NCI-H128 (cell line): ENCODE data around the gene MRPS10.
"Not testable (repeated sequence)": the region's sequence is repeated elsewhere in the genome, so short reads cannot be mapped to it uniquely, and the experiment has no call there.

Source experiments
- DNase-seq: peaks from one replicate; lab custom pipeline; 2025; ENCODE audit not compliant: unreplicated experiment; lab: John Stamatoyannopoulos, UW

MRPS10 gene

GRCh38 chr6:42211726-42212125, 5.9 kb downstream of the MRPS10 start:
- DNase-seq = no peak

DNA sequence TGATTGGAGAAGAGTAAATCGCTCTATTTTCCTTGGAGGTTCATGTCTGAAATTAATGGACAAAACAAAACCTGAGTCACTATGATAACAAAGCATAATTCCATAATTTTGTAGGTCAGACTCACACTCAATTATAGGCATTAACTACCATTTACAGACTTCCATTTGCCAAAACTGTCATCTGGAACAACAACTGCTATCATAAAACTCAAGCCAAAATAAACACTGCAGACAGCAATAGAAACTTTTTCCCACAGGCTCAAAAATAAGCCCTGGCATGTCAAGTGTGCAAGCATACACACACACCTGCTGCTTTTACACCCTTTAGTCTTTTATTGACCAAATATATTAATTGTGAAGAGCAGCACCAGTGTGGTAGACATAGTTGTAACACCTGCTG, 7.1 kb downstream of the MRPS10 start:
- DNase-seq = no peak

- not testable (repeated sequence) for DNase-seq
Observed at GRCh38 chr6:42207559-42207958, 10.1 kb downstream of the MRPS10 start.

- no peak for DNase-seq
Observed at GRCh38 chr6:42204768-42205282, 12.8 kb downstream of the MRPS10 start.

DNA sequence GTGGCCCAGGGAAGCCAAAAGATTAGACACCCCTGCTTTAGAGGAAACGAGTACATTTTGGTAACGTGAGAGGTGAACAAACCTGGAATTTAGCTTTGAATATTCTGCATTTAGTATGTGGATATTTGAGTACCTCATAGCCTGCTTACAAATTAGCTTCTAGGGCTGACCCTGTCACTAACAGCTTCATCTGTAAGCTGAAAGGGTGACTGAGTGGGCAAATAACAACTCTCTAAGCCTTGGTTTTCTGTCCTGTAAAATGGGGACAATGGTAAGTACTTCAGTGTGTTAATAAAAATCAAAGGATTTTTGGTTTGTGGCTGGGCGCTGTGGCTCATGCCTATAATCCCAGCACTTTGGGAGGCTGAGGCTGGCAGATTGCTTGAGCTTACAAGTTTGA, 14.5 kb downstream of the MRPS10 start:
- no peak for DNase-seq

GRCh38 chr6:42202131-42202915, 15.3 kb downstream of the MRPS10 start:
- DNase-seq = not testable (repeated sequence)

DNA sequence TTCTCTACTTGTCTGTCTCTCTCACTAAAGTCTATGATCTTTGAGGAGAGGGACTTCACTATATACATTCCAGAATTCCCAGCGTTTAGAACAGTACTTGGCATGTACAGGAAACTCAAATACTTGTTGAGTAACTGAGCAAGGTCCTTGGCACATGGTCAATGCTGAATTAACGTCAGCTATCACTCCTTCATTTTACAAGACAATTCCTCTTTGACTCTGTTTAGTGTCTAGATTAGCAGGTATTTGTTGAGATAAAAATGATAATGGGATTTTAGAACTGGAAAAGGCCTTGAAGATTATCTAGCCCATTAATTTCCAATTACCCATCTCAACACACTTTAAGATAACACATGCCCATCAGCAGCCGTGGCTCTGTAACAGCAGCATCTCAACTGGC, 16.3 kb downstream of the MRPS10 start:
- no peak for DNase-seq

DNA sequence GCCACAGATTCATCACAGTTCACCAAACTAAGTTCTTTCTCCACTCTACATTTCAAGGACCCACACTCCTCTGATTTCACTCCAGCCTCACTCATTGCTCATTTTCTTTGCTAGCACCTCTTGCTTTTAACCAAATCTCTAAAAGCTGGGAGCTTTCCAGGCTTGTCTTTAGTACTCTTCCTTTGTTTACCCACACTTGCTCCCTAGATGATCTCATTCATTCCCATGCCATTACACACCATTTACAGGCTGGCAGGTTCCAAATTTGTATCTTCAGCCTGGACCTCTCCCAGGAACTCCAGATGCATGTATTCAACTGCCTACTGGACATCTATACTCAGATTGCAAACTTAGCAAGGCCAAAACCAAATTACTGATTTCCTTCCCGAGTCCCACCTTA, 17.6 kb downstream of the MRPS10 start:
- DNase-seq = no peak

GRCh38 chr6:42199106-42199981, 18.3 kb downstream of the MRPS10 start:
- DNase-seq = no peak

DNA sequence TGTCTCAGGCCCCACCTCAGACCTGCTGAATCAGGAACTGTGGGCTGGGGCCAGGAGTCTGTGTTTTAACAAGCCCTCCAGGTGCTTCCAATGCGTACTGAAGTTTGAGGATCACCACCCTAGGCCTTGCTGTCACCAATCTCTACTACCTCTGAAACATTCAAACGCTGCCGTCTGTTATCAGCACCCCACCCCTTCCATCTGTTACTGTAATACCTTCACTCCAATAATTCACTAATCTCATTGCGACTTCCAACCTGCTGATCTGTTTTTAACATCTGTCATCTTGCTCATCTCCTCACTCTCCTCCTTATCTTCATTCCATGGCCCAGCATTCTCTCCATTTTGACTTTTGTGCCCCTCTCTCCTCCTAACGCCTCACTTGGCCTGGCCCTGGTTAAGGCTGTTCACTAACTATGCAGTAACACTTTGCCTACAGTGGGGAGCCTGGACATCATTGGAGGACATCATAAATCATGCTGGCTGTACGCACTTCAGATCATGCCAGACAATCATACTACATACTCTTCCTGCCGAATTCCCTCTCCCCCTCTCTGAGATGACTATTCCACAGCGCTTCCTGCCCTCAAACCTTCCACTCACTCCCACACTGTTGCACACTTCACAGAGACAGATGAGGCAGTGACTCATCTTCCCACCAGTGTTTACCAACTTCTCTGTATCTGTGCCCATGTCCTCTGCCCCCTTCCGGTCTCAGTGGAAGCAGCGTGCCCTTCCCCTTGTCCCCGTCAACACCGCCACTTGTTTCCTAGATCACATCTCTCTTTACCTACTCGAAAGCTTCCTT, 19.9 kb downstream of the MRPS10 start:
- DNase-seq = no peak

DNA sequence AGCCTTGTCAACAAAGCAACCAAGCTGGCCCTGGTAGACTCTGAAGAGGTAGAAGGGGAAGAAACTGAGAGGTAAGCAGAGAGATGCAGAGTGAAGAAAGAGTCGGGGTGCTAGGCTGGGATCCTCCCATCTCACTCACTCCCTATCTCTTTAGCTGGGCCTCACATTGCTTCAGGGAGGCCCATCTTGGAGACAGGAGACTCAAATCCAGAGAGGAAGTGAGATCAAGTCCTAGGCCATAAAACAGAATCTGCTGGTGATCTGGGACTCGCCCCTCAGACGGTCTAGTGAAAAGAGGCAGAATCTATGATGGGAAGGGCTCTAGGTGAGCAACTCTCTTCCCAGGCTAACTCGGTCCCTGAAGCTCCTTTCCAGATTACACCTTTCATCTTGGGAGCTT, 22.2 kb downstream of the MRPS10 start:
- no peak for DNase-seq

GRCh38 chr6:42194056-42194455, 23.6 kb downstream of the MRPS10 start:
- no peak for DNase-seq

DNA sequence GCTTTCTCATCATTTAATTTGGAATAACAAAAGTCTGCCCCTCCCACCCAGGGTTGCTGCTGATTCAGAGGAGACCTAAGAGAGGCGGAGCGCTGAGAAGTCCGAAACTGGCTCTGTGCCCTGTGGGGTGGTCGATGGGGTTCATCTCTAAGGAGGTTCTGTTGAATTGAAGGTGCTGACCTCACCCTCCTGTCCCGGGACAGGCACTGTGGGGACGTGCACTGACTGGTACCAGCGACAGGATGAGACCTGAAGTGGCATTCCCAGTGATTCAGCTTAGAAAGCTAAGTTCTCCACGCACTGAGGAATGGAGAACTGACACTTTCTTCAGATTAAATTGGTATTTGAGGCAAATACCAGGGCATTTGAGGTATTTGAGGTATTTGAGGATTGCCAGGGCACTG, 24.2 kb downstream of the MRPS10 start:
- DNase-seq = no peak

GRCh38 chr6:42192385-42192784, 25.3 kb downstream of the MRPS10 start:
- DNase-seq = not testable (repeated sequence)

DNA sequence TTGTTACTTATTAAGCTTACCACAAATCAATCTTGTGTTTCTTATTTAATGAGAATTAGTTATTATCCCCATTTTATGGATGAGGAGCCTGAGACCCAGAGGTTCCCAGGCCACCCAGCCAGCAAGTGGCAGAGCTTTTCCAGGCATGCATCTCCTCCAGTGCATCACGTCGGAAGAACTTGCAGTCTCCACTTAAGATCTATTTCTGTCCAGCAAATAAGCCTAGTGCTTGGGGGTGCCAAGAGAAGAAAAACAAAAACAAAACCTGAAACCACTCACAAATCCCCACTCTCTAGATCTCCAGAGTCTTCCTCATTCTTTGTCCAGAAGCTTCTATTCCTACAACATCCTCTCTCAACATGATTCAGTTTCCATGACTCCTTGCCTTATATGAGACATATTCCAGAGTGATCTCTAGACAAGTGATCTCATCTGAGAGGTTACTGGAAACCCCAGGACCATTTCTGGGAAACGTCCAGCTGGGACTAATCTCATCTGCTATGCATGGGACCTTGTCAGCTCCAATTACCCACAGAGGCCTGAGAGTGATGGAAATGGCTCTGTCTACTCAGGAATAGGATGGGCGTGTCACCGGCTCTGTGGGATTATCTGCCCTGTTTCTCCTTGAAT, 27.0 kb downstream of the MRPS10 start:
- no peak for DNase-seq

GRCh38 chr6:42188406-42188805, 29.3 kb downstream of the MRPS10 start:
- DNase-seq = no peak

DNA sequence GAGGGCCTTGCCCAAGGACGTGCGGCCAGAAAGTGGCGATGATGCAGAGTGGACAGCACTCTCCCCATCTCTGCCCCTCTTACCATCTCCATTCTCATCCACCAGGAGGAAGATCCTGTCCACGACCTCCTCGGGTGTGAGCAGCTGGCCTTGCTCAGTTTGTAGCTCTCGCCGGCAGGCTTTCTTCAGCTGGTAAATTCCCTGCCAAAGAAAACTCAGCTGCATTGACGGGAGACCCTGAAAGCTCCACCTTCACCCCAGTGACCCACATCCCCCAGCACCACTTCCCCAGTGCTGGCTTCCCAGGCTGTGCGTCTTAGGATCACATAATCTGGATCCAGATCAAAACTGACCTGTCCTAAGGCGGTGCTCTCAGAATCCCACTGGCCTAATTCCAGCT, 32.1 kb downstream of the MRPS10 start:
- DNase-seq = no peak

GRCh38 chr6:42184475-42184874, 33.2 kb downstream of the MRPS10 start:
- no peak for DNase-seq

DNA sequence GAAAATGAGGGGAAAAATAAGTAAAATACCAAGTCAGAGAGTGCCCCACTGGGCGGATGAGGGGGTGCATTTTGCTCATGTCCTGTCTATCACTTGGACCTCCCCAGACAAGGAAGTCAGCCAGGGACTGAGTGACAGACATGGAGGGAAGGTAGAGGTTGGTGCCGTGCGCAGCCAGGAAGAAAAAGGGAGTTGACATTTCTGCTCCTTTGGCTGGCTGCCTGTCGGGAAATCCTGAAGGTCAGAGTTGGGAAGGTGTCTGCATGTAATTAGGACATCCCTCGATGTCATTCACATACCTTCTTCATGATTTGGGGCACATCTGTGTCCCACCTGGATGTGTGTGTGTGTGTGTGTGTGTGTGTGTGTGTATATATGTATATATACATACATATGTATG, 35.6 kb downstream of the MRPS10 start:
- DNase-seq = no peak

DNA sequence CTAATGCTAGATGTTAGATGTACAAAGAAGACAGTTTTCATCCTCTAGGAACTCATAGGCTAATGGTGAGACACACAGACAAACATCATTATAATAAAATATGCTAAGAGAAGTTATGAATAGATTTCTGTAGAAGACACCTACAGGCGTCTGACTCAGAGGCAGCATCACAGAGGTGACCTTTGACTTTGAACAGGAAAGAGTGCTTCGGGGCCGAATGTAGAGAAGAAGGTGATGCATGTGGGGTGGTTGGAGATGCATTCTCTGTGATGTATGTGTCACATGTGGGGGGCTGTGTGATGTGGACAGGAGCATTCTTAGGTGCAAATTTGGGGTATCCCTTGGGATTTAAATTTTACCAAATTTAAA, 37.7 kb downstream of the MRPS10 start:
- no peak for DNase-seq
